GM19372 (cell line): ENCODE data around the gene TRAFD1.

ENCODE experiments used
- ATAC-seq: cut with Tn5 transposase; IDR thresholded peaks from one replicate; pipeline ENCODE4 v1.9.1; 2021; ENCODE audit warnings: mild to moderate bottlenecking, low read depth, moderate library complexity; ENCODE audit not compliant: unreplicated experiment

TRAFD1 gene

DNA sequence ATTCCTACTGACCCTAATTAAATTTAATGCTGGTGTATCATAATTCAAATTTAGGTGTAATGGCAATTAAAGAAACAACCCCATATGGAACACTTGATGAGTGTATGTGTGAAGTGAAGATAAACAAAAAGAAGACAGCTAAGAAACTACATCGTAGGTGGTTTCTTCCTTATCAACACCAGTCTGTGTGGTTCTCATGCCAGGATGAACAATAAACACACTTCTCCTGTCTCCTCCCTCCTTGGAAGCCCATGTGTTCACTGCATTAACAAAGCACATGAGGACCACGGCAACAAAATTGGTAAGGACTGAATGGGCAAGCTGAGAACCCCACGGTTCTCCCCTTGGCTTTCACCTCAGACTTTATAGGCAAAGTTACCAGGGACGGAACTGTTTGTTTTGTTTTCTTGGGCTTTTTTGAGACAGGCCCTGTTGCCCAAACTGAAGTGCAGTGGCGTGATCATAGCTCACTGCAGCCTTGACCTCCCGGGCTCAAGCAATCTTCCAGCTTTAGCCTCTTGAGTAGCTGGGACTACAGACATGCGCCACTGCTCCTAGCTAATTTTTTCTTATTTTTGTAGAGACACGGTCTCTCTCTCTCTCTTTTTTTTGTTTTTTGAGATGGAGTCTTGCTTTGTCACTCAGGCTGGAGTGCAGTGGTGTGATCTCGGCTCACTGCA, 71.0 kb downstream of the TRAFD1 start:
- no peak for ATAC-seq

DNA sequence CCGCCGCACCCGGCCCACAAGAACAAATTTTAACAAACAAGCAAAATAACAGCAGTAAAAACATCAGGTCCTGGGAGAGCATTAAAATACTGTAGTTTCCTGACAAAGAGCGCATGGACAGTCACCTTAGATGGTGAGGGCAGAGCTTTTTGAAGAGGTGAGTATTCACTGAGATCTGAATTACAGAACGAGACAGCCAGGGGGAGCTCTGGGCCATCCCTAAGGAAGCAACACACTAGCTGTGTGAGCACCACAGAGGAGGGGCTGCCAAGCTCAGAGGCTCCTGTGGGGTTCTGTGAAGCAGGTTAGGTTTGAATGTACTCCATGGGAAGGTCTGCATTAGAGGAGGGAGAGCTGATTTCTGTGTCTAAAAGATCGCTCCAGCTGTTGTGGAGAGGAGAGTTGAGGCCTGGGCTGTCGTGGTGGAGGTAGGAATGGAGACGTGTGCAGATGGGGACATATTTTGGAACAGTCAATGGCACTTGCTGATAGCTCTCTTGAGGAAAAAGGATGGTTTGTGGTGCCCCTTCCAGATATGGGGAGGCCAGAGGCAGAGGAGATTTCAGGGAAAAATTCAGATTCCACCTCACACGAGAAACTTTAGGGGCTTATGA, 72.9 kb downstream of the TRAFD1 start:
- ATAC-seq, result no peak

DNA sequence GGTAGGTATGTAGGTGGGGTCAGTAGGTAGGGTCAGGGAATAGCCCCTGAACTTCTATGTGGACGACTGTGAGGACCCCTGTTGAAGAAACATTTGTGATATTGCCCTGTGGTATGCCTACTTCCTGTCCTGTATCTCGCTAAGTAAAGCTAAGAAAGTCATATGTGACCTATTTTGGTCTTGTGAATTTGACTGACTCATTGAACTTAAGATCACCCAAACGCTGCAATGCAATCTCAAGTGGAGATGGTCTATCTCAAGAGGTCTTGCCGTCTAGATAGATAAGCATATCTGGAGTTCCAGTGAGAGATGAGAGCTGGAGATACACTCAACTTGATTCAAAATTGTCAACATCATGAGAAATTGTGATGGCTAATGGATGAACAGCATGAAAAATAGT, 73.8 kb downstream of the TRAFD1 start:
- ATAC-seq, result no peak
